Hindlimb muscle (tissue), 1 donor: ENCODE measurements around the gene FOXO1. TPM values are rescaled to one million over a fixed set of nuclear protein-coding genes. Genes with fewer than 3 reads are reported as not detected.

Source experiments
- DNase-seq: peaks from one replicate; pipeline ENCODE4 v3.0.0-alpha.2; 2013
- polyA plus RNA-seq: library from polyadenylated mRNA; unstranded; fragments of 120-200 nt; gene quantifications from one replicate; pipeline ENCODE4 v1.2.1, GENCODE V29; 2013; ENCODE audit not compliant: insufficient read length

Gene FOXO1
- polyA plus RNA-seq, 1 donor = 17.6 TPM

DNA sequence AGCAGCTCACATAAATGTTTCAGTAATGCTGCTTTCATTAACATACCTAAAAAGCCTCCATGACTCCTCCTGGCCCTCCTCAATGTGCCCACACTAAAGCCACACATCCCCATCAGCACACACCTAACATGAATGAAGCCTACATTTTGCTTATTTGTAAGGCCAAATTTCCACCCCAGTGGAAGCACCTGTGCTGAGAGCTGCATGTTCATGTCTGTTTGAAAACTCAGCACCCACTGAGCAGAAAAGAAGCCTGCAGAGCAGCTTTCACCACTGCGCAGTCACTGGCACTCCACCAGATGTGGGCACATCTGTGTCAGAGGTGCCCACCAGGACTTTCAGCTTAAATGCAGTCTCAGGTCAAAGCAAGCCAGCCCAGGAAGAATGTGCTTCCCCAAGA, 93.5 kb downstream of the FOXO1 start:
- no peak for DNase-seq

DNA sequence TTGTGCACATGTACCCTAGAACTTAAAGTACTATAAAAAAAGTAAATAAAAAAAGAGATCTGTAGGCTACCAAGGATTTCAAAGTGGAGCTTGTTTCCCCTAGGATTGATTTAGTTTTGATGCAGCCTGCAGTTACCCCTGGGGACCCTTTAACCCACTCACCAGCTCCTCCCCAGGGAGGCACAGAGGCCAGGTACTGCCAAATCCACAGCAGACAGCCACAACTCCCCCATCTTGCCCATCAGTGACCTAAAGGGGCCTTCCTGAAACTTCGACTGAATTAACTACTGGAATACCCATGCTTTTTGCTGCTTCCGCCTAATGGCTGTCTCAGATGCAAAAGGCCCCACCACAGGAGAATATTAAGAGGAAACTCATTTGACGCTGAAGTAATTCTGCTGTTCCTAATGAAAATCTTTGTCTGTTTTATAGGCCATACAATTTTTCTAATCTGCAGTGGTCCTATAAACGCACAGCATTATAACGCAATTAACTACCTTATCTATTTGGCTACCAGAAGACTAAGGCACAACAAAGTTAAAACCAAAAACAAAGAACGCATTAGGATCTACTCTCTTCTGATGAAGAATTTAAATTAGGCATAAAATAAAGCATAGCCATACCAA, 95.0 kb downstream of the FOXO1 start:
- no peak for DNase-seq

DNA sequence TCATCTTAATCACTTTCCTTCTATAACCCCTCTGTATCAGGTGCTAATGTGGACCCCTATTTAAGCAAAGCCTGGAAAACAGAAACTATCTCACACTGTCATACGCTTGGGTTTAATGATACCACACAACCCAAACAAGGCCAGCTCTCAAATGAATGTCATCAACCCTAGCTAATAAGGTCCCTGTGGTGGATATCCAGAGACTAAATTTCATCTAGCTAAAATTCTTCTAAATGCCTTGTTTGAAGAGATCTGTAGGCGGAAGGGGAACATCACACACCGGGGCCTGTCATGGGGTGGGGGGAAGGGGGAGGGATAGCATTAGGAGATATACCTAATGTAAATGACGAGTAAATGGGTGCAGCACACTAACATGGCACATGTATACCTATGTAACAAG, 95.5 kb downstream of the FOXO1 start:
- no peak for DNase-seq

DNA sequence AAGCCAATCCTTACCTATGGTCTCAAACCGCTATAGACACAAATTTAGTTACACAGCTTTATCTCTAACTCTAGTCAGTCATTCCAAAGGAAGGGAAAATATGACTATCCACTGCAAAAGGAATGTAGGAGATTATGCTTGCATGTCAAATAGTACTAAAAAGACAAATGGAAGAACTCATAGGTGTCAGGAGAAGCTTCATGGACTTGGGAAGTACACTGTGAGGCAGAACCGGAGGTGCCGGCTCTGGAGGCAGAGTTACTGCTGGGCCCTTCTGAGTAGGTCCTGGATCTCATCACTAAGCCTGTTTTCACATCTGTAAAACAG, 97.5 kb downstream of the FOXO1 start:
- no peak for DNase-seq

DNA sequence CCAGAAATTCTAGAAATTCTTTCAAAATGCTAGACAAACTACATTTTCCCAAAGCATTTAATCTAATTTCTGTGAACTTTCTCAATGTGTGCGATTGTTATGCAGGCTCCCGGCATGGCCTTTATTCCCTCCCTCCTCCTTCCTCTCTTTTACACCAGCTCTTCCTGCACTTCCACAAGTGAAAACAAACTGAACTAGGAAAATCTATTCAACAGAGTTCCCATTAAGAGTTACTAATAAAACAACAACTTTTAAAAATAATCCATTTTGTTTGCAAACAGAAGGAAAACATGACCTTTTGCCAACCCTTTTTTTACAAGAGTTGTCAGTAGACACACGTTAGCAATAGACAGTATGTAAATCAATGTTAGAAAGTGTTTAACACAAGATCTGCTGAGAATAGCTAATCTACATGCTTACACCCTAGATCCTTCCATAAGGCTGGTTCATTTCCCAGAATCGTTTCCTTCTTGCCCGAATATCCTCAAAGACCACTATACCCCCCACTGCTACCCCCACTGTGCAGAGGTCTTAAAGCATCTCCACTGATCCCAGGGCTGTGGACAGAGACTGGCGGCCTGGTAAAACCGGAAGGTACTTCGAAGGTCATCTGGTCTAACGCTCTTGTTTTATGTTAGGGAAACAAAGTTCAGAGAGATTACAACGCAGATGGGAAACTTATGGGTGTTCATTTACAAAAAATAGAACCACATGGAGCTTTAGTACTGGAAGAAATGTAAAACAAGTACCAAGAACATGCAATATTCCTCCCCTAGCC, 98.0 kb downstream of the FOXO1 start:
- no peak for DNase-seq

DNA sequence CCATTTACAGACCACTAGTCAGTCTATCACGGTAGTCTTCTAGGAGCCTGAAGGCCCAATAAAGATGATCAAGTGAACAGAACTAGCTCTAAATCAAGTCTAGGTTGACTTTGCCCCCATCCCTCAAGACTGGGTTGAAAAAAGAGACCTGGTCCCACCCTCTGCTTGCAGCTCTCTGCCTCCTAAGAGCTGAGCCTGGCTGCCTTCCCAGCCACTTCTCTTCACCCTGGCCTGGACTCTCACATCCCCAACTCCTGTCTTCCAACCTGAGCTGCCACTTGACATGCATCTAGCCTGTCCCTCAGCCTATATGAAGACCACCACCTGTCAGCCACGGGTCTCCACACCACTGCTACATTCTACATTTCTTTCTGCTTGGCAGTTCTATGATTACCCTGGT, 99.6 kb downstream of the FOXO1 start:
- DNase-seq = no peak

DNA sequence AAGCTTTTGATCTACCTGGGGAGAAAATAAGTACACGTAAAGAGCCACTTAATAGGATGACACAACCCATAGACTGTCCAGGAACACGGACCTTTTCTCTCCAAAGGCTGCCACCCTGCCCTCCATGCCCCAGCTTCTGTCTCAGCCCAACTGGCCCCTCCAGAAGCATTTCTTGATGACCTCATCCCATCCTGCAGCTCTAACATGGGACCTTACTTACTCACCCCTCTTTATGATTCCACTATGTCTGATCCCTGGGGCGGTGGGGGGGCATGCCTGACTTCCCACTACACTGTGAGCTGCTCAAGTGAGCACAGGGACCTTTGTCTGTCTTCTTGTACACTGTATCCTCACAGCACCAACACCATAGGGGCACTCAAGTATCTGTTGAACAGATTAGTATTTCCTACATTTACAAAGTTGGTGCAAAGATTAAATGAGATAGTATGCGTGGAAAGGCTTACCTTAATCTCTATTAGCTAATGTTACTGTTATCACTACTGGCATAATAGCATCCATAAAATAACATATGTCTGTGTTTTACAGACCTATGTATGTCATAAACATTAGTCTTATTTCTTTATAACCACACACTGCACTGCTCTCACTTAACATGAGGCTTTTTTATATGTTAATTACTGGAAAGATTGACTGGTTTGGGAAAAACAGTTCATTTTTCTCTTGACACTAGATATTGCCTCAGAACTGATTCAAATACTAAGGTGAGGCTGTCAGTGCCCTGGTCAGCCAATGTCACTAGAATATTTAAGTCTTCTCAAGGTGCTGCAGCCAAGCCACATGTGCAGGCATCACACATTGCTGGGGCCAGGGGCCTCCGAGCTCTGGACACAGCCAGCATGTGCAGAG, 100.9 kb downstream of the FOXO1 start:
- no peak for DNase-seq

DNA sequence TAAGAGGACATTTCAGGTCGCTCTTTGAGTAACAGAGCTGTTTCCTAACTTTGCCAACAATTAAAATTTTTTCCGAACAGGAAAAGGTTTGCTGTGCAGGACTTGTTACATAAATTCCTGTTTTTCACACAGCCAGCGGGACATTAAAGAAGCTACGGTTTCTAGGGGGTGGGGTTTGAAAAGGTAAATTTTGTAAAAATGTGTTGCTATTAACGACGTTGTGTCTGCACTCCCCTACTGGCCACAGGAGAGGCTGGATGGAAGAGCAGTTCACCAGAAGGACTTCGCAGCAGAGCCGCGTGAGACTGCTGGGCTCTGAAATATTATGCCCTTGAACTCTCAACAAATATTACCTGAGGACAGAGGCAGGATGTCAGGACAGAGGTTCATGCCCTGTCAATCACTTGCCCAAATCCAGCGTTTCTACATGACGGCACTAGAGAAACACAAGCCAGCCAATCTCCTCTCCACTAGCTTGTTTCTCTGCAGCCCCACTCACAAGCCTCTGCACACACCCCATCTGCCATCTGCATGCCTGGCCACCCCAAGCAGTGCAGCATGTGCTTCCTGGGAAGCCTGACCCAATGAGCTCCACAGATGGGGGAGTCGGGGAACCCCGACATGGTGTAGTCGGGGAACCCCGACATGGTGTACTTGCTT, 102.0 kb downstream of the FOXO1 start:
- no peak for DNase-seq

DNA sequence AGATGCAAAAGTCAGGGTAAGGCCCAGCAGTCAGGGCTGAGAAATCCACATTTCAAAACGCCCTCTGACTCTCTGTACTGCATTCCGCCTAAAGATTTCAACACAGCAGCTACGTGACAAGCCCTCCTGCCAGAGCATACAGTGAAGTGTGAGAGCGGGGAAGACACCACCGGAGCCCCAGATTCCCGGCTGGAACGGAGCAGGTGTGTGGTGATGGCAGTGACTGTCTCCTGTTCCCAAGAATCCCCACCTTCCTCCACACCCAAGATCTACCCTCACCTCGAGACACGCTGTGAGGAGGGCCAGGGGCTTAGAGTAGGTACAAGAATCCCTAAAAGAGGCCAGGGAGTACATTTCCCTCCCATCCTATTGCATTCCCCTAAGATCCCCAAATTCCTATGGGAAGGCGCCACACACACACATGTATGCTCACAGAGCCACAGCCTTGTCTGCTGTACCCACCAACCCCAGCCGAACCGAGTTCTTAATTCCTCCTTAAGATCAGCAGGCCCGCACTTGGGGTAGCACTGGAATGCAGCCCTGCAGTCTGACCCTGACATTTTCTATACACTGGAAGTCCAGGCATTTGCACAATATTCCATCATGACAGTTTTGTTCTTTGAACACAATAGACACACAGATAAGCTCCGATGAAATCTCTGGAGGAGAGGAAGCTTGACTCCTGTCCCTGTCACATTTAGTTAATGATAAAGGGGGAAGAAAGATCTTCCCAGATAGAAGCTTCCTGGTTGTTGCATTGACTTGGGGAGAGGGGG, 102.9 kb downstream of the FOXO1 start:
- DNase-seq = no peak

DNA sequence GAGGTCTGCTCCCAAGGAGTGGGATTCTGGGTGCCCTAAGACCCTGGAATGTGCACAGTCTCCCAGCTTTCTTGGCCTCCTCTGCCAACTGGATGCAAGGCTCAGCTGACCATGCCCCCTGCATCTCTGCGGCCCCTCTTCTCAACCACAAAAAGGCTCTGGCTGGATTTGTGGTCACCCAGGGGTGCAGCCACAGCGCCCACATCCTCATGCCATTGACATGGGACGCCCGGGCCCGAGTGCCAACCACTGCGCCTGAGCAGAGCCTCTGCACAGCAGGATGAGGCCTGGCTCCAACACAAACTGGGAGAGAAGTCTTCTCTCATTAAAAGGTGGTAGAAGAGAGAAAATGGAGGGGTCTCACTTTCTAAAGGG, 103.5 kb downstream of the FOXO1 start:
- DNase-seq = no peak

DNA sequence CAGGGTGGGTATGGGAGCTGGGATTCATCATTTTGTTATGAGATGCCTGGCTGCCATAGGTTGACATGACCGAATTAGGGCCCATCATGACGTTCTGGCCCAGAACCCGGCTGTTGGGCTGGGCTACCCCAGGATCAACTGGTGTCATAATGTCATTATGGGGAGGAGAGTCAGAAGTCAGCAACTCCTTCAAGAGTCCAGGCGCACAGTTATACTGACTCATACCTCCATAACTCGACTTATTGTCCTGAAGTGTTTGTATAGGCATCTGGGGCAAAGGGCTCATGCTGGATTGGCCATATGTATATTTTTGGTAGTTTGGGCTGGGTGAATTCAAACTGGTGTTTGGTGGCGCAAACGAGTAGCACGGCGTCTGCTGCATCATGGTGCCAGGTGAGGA, 106.5 kb downstream of the FOXO1 start:
- no peak for DNase-seq

DNA sequence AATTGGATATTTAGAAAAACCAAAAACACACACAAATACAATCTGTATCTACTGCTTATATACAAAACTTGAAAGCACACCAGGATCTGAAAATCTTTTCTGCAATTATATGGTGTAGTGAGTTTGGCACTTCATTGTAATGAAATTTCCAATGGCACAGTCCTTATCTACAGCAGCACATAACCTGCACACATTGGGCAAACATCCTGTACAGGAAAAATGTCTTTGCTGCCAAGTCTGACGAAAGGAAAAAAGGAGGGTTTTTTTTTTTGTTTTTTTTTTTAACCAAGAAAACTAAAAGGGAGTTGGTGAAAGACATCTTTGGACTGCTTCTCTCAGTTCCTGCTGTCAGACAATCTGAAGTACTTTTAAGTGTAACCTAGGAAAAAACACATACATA, 107.8 kb downstream of the FOXO1 start:
- no peak for DNase-seq

DNA sequence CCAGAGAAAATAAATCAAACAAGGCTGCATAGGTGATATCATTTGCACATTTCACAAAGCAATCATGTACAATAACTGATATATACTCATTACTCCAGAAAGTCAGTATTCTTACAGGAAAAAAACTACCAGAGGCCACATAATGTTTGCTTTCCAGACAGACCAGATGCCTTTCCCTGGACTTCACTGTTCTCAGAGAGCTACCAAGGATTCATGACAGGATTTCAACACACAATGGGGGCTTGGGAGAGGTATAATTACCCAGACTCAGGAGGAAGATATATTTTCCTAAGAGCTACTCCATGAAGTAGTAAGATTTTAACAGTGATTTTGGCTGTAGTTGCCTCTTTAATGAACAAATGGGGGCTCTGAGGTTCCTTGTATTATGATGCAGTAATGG, 110.0 kb downstream of the FOXO1 start:
- DNase-seq = no peak

DNA sequence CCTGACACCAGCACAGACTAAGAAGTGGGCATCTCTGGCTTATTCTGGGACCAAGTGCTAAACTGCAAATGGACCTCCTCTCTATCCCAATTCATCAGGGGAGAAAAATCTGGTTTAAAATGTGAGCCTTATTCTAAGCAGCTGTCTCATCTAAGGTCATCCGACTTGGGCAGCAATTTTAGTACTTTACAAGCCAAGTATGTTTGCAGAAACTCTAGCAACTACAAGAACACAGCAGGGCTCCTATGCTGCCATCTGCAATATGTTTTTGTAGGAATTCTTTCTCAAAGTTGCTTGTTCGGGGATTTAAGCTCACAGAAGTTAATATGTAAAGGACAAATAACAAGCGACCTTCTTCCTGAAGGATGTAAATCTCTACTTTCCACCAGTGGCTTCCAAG, 113.1 kb downstream of the FOXO1 start:
- DNase-seq = no peak

DNA sequence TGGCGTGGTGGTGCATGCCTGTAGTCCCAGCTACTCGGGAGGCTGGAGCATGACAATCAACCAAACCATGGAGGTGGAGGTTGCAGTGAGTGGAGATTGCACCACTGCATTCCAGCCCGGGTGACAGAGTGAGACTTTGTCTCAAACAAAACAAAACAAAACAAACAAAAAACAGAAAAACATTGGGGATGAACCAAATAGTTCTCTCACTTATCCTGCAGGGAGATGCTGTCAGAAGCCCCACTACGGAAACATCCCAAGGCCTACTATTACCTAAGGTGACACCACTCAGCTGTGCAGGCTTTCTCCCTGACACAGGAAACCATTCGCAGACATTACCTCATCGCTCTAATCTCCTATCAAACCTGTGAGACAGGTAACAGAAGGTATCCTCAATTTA, 113.5 kb downstream of the FOXO1 start:
- DNase-seq = no peak

DNA sequence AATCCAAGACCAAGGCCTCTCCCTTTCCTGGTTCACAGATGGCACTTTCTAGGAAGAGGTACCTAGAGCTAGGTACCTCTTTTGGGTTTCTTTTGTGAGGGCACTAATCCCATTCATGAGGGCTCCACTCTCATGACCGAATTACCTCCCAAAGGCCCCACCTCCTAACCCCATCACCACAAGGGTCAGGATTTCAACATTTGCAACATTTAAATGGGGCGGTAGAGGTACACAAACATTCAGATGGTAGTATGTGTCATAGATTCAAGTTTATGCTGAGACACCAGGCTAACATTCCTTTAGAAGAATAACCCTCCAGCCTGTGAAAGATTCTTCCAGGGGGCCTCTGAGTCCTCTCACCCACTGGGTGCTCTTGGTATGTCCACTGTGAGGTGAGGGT, 116.3 kb downstream of the FOXO1 start:
- DNase-seq = no peak

DNA sequence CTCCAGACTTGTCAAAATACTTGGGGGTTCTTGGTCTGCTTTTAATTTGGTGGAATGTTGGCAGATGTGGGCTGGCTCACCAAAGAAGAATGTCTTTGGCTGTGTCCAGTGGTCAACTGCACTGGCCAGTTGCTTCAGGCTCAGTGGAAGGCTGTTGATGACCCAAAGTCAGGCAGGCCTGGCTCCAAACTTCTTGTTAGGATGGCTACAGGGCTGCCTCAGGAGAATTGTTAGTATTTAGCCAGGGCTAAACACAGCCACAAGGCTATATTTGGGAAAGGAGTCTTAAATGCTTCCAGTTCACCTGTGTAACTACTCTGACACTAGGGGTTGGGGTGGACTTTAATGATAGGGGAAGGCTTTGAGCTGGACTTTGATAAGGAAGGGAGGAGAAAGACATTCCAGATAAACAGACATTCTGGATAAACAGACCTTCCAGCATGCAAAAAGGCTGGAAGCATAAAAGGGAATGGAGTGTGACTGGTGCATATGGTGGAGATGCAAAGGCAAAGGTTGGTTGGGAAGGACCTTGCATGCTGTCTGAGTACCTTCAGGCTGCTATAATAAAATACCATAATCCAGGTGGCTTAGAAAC, 116.8 kb downstream of the FOXO1 start:
- no peak for DNase-seq

DNA sequence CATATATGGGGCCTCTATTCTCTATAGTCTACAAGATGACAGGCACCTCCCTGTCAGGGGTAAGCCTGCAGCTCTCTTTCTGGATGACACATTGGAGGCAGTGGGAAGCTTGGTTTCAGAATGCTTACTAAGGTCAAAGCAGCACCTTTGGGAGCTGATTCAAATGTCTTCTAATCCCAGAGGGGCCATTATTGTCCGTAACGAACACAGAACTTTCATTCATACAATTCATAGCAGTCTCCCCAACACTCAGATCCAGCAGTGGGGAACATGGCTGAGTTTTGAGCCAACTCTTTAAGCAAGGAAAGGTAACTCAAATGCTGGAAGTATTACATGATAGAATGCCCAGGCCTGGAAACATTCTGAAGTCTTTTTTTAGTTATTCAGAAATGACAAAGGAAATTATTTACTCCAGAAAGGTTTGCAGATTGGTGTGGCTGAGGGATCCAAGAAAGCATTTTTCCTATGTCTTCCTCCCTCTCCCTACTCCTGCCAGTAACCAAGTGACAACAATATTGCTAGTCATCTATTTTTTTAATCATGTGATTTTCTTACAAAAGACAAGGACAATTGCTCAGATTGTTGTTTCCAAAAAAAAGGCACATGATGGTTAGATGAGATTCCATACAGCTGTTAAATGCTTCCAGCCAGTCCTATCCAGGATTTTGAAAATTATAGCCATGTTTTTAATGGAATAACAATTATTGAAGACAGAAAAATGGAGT, 118.7 kb downstream of the FOXO1 start:
- no peak for DNase-seq

DNA sequence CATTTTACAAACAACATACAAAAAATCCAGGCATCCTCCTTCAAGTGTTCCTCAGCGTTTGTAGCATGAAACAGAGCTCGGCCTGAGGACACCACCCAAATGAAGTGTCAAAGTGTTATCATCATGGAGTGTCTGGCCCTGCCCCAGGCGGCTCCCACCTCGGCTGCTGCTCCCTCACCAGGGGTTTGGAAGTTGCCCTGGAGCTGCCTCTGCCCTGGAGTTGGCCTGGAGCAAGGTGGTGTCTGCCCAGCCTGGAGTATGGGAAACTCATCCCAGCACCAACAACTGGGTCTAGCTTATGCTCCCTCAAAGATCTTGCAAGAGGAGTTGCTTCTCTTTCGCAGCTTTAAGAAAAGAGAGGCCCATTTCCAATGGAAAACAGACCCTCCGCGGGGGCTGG, 120.4 kb downstream of the FOXO1 start:
- DNase-seq = no peak

DNA sequence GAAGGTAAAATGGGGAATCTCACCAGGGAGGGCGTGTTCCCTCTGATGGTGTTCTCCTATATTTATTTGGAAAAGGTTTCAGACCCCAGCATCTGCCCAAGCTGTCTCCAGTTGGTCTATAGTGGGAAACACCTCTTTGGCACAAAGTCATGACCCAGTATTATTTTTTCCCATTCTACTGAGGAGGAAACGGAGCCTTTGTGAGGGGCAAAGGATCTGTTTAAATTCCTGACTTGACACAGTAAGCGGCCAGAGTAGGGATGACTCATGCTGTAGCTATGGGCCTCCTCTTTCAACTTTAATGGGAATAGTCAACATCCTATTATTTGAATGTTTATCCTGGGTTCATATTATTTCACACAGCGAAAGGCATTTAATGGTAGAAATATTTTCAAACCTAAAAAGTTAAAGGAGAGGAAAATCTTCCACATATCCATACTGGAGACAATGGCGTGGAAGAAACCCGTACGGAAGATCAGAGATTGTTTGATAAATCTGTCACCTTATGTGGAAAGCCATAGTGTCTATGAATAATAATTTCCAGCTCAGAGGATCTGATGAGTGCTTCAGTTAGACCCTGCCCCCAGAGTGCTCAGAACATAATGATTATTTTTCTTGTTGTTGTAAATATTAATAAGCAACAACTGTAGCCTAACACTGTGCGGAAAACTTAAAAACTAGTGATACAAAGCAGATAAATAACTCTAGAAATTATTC, 126.0 kb downstream of the FOXO1 start:
- no peak for DNase-seq
